GM19467 (cell line): Measurements from ENCODE around the gene TRMU.

Experiments
- ATAC-seq: cut with Tn5 transposase; IDR thresholded peaks from one replicate; pipeline ENCODE4 v1.9.1; 2021; ENCODE audit warnings: mild to moderate bottlenecking, moderate library complexity; ENCODE audit not compliant: unreplicated experiment

Gene TRMU

GRCh38 chr22:46335201-46336118 is at the start of gene TRMU:
TRMU (plus strand) TSS chr22:46335714; CDS start chr22:46335765, 51 bp downstream.
- ATAC-seq: peak; percentile 79

GRCh38 chr22:46286006-46286405 is 49.5 kb upstream of the TRMU start:
- ATAC-seq: no peak

GRCh38 chr22:46286941-46287872 is 48.3 kb upstream of the TRMU start:
- no peak for ATAC-seq

- peak; percentile 68 for ATAC-seq
These were observed 47.4 kb upstream of the TRMU start for GRCh38 chr22:46287873-46288751.

- no peak for ATAC-seq
These were observed 46.7 kb upstream of the TRMU start for GRCh38 chr22:46288846-46289243.

GRCh38 chr22:46289244-46289891 is 46.1 kb upstream of the TRMU start:
- no peak for ATAC-seq

- no peak for ATAC-seq
These were observed 45.2 kb upstream of the TRMU start for GRCh38 chr22:46290121-46290842.

GRCh38 chr22:46290843-46291785 is 44.4 kb upstream of the TRMU start:
- no peak for ATAC-seq

GRCh38 chr22:46292173-46292572 is 43.3 kb upstream of the TRMU start:
- no peak for ATAC-seq

GRCh38 chr22:46292732-46293131 is 42.8 kb upstream of the TRMU start:
- no peak for ATAC-seq

- no peak for ATAC-seq
These were observed 41.8 kb upstream of the TRMU start for GRCh38 chr22:46293577-46294260.

GRCh38 chr22:46294784-46295183 is 40.7 kb upstream of the TRMU start:
- no peak for ATAC-seq

GRCh38 chr22:46295277-46295971 is 40.1 kb upstream of the TRMU start:
- ATAC-seq: no peak

GRCh38 chr22:46296257-46297150 is 39.0 kb upstream of the TRMU start, which contains the start of gene GTSE1:
GTSE1 (plus strand) TSS chr22:46296870; CDS start chr22:46297401, 531 bp downstream.
- ATAC-seq: peak; percentile 91

GRCh38 chr22:46297151-46297812 is 38.2 kb upstream of the TRMU start:
- ATAC-seq: peak; percentile 5
